Activated T-cell treated with anti-CD3 and anti-CD28 coated beads, Interleukin-2, amount 50 U/mL, for 72 hours (primary cell): ENCODE results near the gene C18orf63. TPM values are rescaled to one million over a fixed set of nuclear protein-coding genes. Genes with fewer than 3 reads are reported as not detected.
"Not testable (repeated sequence)": the region's sequence is repeated elsewhere in the genome, so short reads cannot be mapped to it uniquely, and the experiment has no call there.

Experiments used
- ATAC-seq, 2 donors: fragments of 150-1000 bp; cut with Tn5 transposase; replicated peaks in 1 of 2; 2 replicates each; pipeline ENCODE4 v1.10.0; 2021; ENCODE audit warnings: moderate library complexity in 2 of 2, mild to moderate bottlenecking in 1 of 2
- DNase-seq, 2 donors: peaks; one replicate each; pipeline ENCODE4 v3.0.0; 2021 to 2022; ENCODE audit warnings: mixed read lengths in 1 of 2
- H3K27ac Mint-ChIP-seq: one replicate; pipeline ENCODE4 v1.8.0; 2022; ENCODE audit warnings: mild to moderate bottlenecking, moderate library complexity, mixed read lengths
- H3K27me3 Mint-ChIP-seq: one replicate; pipeline ENCODE4 v1.8.0; 2022; ENCODE audit warnings: low read depth, mixed read lengths
- H3K36me3 Mint-ChIP-seq, 2 donors: one replicate each; pipeline ENCODE4 v1.8.0; 2022; ENCODE audit warnings: mixed read lengths in 2 of 2, mild to moderate bottlenecking in 1 of 2; ENCODE audit not compliant: insufficient read depth in 2 of 2
- H3K4me1 Mint-ChIP-seq: one replicate; pipeline ENCODE4 v1.8.0; 2022; ENCODE audit warnings: low read depth, mixed read lengths
- H3K4me3 Mint-ChIP-seq, 2 donors: one replicate each; pipeline ENCODE4 v1.8.0; 2022; ENCODE audit warnings: mild to moderate bottlenecking in 2 of 2, mixed read lengths in 2 of 2, moderate library complexity in 2 of 2
- H3K9me3 Mint-ChIP-seq, 2 donors: one replicate each; pipeline ENCODE4 v1.8.0; 2022; ENCODE audit warnings: mixed read lengths in 2 of 2
- total RNA-seq, 2 donors: library from RNA; stranded (reverse); gene quantifications; one replicate each; pipeline ENCODE4 v1.2.3, GENCODE V29; 2022

Gene C18orf63
- total RNA-seq, 2 donors from 2014 or later: not detected

- H3K9me3 Mint-ChIP-seq: peaks cover 0 to 2% of the 10 kb centered on the region in 2 donors
Measured at GRCh38 chr18:74316257-74317170, 875 bp downstream of the C18orf63 start.

GRCh38 chr18:74326231-74326630 lies 10.6 kb downstream of the C18orf63 start:
- Mint-ChIP-seq H3K27me3 (no peaks in the 10 kb centered on the region), H3K9me3 (no peaks in the 10 kb centered on the region), H3K4me1 (no peaks in the 10 kb centered on the region), H3K36me3 (no peaks in the 10 kb centered on the region), H3K27ac (no peak overlapping the region), H3K4me3 (no peak overlapping the region)
- ATAC-seq (no peak), DNase-seq (no peak)

More at GRCh38 chr18:74316257-74317170, 875 bp downstream of the C18orf63 start:
- DNase-seq (no peak), ATAC-seq (no peak)
- Mint-ChIP-seq H3K27me3 (no peaks in the 10 kb centered on the region), H3K27ac (no peak overlapping the region), H3K36me3 (no peaks in the 10 kb centered on the region), H3K4me1 (no peaks in the 10 kb centered on the region), H3K4me3 (no peak overlapping the region)

- H3K36me3 Mint-ChIP-seq, H3K9me3 Mint-ChIP-seq, H3K27me3 Mint-ChIP-seq, ATAC-seq, H3K4me1 Mint-ChIP-seq, H3K4me3 Mint-ChIP-seq, DNase-seq, H3K27ac Mint-ChIP-seq: not testable (repeated sequence)
Measured at GRCh38 chr18:74326791-74327190, 11.2 kb downstream of the C18orf63 start.

GRCh38 chr18:74328206-74328605 lies 12.6 kb downstream of the C18orf63 start:
- H3K9me3 Mint-ChIP-seq: no peaks in the 10 kb centered on the region
- H3K36me3 Mint-ChIP-seq: no peaks in the 10 kb centered on the region
- DNase-seq (no peak), ATAC-seq (no peak)
- H3K27ac Mint-ChIP-seq: no peak overlapping the region
- H3K4me3 Mint-ChIP-seq: no peak overlapping the region
- no peaks in the 10 kb centered on the region for H3K4me1 Mint-ChIP-seq
- no peaks in the 10 kb centered on the region for H3K27me3 Mint-ChIP-seq

- ATAC-seq (no peak), DNase-seq (no peak)
- Mint-ChIP-seq H3K9me3 (no peaks in the 10 kb centered on the region), H3K27me3 (no peaks in the 10 kb centered on the region), H3K4me3 (no peak overlapping the region), H3K36me3 (no peaks in the 10 kb centered on the region), H3K27ac (no peak overlapping the region), H3K4me1 (no peaks in the 10 kb centered on the region)
Measured at GRCh38 chr18:74329688-74330205, 14.1 kb downstream of the C18orf63 start.

- Mint-ChIP-seq H3K27me3 (no peaks in the 10 kb centered on the region), H3K36me3 (no peaks in the 10 kb centered on the region), H3K27ac (no peak overlapping the region), H3K4me1 (no peaks in the 10 kb centered on the region), H3K9me3 (no peaks in the 10 kb centered on the region), H3K4me3 (no peak overlapping the region)
- no peak for ATAC-seq
- no peak for DNase-seq
Measured at GRCh38 chr18:74331404-74331803, 15.8 kb downstream of the C18orf63 start.

GRCh38 chr18:74333091-74333490 lies 17.5 kb downstream of the C18orf63 start:
- no peaks in the 10 kb centered on the region for H3K4me1 Mint-ChIP-seq
- H3K4me3 Mint-ChIP-seq: no peak overlapping the region
- ATAC-seq (no peak), DNase-seq (no peak)
- no peaks in the 10 kb centered on the region for H3K9me3 Mint-ChIP-seq
- no peaks in the 10 kb centered on the region for H3K36me3 Mint-ChIP-seq
- peaks cover 7% of the 10 kb centered on the region for H3K27me3 Mint-ChIP-seq
- no peak overlapping the region for H3K27ac Mint-ChIP-seq

- H3K36me3 Mint-ChIP-seq: no peaks in the 10 kb centered on the region
- DNase-seq: no peak
- no peak overlapping the region for H3K27ac Mint-ChIP-seq
- H3K4me3 Mint-ChIP-seq: no peak overlapping the region
- ATAC-seq: no peak
- peaks cover 7% of the 10 kb centered on the region for H3K27me3 Mint-ChIP-seq
- no peaks in the 10 kb centered on the region for H3K9me3 Mint-ChIP-seq
- H3K4me1 Mint-ChIP-seq: no peaks in the 10 kb centered on the region
Measured at GRCh38 chr18:74334242-74334893, 18.7 kb downstream of the C18orf63 start.

GRCh38 chr18:74336656-74337055 lies 21.0 kb downstream of the C18orf63 start:
- no peaks in the 10 kb centered on the region for H3K36me3 Mint-ChIP-seq
- H3K4me3 Mint-ChIP-seq: no peak overlapping the region
- no peaks in the 10 kb centered on the region for H3K9me3 Mint-ChIP-seq
- H3K4me1 Mint-ChIP-seq: no peaks in the 10 kb centered on the region
- H3K27ac Mint-ChIP-seq: no peak overlapping the region
- no peak for ATAC-seq
- H3K27me3 Mint-ChIP-seq: peaks cover 7% of the 10 kb centered on the region
- no peak for DNase-seq

GRCh38 chr18:74337155-74337911 lies 21.7 kb downstream of the C18orf63 start:
- ATAC-seq (no peak), DNase-seq (no peak)
- Mint-ChIP-seq H3K27me3 (peaks cover 7% of the 10 kb centered on the region), H3K9me3 (no peaks in the 10 kb centered on the region), H3K36me3 (no peaks in the 10 kb centered on the region), H3K4me3 (no peak overlapping the region), H3K27ac (no peak overlapping the region), H3K4me1 (no peaks in the 10 kb centered on the region)

GRCh38 chr18:74337912-74338309 lies 22.3 kb downstream of the C18orf63 start:
- no peaks in the 10 kb centered on the region for H3K4me1 Mint-ChIP-seq
- H3K36me3 Mint-ChIP-seq: no peaks in the 10 kb centered on the region
- no peak overlapping the region for H3K27ac Mint-ChIP-seq
- H3K27me3 Mint-ChIP-seq: peaks cover 7% of the 10 kb centered on the region
- no peak overlapping the region for H3K4me3 Mint-ChIP-seq
- ATAC-seq: no peak
- DNase-seq: no peak
- no peaks in the 10 kb centered on the region for H3K9me3 Mint-ChIP-seq

GRCh38 chr18:74342416-74343043 lies 26.9 kb downstream of the C18orf63 start:
- H3K36me3 Mint-ChIP-seq: no peaks in the 10 kb centered on the region
- no peak overlapping the region for H3K4me3 Mint-ChIP-seq
- peak; percentile 23 to 27 for DNase-seq
- no peaks in the 10 kb centered on the region for H3K9me3 Mint-ChIP-seq
- no peaks in the 10 kb centered on the region for H3K4me1 Mint-ChIP-seq
- no peak for ATAC-seq
- H3K27ac Mint-ChIP-seq: peak overlapping the region; percentile 23
- peaks cover 4% of the 10 kb centered on the region for H3K27me3 Mint-ChIP-seq
